Ramos (cell line): ENCODE data around the gene PMM1.
"Not testable (repeated sequence)": the region's sequence is repeated elsewhere in the genome, so short reads cannot be mapped to it uniquely, and the experiment has no call there.

Experiments used
- in situ Hi-C: fragments of 300-500 bp; cut with MboI; formaldehyde crosslinking; loops from one replicate; pipeline ENCODE4 v1.14.3; 2022; ENCODE audit warnings: low sequenced_read_pairs; ENCODE audit not compliant: unreplicated experiment

PMM1 gene

DNA sequence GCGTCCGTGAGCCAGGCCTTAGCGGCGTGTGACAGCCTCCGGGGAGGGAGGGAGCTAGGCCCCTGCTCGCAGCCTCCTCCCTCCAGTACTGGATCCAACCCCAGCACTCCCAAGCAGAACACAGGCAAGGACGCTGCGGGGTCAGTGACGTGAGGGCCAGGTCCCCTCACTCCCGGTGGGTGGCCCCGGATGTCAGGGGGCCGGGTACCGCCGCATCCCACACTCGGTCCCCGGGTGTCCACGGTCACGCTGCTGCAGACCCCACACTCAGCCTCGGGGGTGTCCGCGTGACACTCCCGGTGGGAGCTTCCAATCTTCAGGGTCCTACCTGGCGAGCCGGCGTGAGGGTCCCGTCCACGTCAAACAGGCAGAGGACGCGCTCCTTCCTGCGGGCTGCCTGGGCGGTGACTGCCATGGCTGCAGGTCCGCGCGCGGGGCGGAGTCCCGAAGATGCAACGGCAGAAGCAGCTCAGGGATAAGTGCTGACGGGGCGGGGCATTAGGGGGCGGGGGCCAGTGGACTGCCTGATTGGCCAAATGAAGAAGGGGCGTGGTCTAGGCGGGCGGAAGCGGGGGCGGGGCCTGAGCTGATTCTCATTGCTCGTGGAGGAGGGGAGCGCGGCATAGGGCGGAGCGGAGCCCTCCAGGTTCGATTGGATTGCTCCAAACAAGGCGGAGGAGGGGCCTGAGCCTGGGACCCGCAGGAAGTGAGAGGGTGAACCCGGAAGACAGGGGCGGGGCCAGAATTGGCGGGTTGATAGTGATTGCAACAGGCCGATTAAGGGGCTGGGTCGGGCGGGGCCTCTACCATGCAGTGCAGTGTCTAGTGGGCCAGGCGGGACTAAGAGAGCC is at the start of gene PMM1:
PMM1 (minus strand) TSS at position 450 of the 851 bp plus-strand sequence; CDS start at position 415, 35 bp downstream.
- in situ Hi-C loops = no loop called here

DNA sequence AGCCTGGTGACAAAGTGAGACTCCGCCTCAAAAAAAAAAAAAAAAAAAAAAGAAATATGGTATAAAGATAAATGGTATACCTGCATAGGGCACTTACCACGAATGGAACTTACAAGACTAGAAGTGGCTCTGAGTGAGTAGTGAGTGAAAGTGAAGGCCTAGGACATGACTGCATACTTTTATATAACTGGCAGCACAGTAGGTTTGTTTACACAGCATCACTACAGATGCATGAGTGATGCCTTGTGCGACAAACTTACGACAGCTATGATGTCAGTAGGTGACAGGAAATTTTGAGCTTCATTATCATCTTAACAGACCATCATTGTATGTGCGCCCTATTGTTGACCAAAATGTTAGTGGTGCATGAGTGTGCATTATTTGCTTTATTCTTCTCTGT is 49.1 kb upstream of the PMM1 start:
- in situ Hi-C loops = no loop called here

DNA sequence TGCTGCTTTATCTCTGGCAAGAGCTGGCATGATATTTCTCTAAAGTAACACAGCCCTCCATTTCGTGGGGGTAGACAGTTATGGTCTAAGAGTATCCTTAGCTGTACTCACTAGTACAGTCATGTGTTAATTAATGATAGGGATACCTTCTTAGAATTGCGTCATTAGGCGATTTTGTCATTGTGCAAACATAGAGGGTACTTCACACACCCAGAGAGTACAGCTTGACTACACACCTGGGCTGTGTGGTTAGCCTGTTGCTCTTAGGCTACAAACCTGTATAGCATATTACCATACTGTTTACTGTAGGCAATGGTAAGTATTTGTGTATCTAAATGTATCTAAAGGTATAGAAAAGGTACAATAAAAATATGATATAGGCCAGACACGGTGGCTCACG is 48.5 kb upstream of the PMM1 start:
- in situ Hi-C loops = no loop called here

DNA sequence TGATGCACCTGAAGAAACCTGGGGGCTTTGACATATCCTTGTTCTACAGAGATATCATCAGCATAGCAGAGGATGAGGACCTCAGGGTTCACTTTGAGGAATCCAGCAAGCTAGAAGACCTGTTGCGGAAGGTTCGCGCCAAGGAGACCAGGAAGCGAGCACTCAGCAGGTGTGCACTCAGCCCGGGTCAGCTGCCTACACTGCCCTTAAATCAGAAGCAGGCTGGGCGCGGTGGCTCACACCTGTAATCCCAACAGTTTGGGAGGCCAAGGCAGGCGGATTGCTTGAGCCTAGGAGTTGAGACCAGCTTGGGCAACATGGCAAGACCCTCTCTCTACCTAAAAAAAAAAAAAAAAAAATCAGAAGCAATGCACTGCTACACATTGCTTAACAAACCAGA is 48.0 kb upstream of the PMM1 start:
- in situ Hi-C loops = not testable (repeated sequence)

DNA sequence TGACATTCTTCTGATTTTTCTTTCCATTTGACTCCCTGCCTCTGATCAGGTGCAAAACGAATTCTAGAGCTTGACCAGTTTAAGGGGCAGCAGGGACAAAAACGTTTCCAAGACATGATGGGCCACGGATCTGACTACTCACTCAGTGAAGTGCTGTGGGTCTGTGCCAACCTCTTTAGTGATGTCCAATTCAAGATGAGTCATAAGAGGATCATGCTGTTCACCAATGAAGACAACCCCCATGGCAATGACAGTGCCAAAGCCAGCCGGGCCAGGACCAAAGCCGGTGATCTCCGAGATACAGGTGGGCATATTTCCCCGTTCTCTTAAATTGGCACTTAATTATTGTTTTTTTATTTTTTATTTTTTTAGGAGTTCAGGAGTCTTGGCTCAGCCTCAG is 46.8 kb upstream of the PMM1 start:
- in situ Hi-C loops = no loop called here

DNA sequence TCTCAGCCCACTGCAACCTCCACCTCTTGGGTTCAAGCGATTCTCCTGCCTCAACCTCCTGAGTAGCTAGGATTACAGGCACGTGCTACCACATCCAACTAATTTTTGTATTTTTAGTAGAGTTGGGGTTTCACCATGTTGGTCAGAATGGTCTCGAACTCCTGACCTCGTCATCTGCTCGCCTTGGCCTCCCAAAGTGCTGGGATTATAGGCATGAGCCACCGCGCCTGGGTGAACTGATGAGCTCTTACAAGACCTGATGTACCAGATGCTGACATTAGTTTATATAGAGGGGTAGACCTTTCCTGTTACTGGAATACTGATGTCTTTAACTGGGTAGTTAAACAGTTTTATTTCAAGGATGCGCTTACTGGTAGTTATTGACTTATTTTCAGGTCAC is 45.0 kb upstream of the PMM1 start:
- in situ Hi-C loops = not testable (repeated sequence)

DNA sequence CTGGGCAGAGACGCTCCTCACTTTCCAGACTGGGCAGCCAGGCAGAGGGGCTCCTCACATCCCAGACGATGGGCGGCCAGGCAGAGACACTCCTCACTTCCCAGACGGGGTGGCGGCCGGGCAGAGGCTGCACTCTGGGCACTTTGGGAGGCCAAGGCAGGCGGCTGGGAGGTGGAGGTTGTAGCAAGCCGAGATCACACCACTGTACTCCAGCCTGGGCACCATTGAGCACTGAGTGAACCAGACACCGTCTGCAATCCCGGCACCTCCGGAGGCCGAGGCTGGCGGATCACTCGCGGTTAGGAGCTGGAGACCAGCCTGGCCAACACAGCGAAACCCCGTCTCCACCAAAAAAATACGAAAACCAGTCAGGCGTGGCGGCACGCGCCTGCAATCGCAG is 42.0 kb upstream of the PMM1 start:
- in situ Hi-C loops = not testable (repeated sequence)

DNA sequence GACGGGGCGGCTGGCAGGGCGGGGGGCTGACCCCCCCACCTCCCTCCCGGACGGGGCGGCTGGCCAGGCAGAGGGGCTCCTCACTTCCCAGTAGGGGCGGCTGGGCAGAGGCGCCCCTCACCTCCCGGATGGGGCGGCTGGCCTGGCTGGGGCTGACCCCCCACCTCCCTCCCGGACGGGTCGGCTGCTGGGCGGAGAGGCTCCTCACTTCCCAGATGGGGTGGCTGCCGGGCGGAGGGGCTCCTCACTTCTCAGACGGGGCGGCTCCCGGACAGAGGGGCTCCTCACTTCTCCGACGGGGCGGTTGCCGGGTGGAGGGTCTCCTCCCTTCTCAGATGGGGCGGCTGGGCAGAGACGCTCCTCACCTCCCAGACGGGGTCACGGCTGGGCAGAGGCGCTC is 41.5 kb upstream of the PMM1 start:
- in situ Hi-C loops = not testable (repeated sequence)

DNA sequence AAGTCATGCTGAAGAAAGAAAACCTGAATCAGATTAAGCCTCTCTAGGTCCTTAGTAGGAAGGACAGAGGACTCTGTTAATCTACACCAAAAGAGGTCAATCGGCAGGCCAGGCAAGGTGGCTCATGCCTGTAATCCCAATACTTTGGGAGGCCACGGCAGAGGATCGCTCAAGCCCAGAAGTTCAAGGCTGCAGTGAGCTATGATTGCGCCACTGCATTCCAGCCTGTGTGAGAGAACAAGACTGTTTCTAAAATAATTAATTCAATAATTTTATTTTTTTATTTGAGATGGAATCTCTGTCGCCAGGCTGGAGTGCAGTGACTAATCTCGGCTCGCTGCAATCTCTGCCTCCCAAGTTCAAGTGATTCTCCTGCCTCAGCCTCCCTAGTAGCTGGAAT is 35.9 kb upstream of the PMM1 start:
- in situ Hi-C loops = no loop called here

DNA sequence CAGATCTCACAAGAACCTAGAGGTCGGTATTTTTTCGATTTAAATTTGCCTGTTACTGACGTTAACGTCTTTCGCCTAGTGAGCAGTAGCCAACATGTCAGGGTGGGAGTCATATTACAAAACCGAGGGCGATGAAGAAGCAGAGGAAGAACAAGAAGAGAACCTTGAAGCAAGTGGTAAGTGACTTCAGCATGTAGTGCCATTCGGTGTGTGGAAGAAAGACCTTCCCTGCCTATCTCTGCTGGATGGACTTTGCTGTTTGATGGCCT is 32.2 kb upstream of the PMM1 start:
- in situ Hi-C loops = no loop called here

DNA sequence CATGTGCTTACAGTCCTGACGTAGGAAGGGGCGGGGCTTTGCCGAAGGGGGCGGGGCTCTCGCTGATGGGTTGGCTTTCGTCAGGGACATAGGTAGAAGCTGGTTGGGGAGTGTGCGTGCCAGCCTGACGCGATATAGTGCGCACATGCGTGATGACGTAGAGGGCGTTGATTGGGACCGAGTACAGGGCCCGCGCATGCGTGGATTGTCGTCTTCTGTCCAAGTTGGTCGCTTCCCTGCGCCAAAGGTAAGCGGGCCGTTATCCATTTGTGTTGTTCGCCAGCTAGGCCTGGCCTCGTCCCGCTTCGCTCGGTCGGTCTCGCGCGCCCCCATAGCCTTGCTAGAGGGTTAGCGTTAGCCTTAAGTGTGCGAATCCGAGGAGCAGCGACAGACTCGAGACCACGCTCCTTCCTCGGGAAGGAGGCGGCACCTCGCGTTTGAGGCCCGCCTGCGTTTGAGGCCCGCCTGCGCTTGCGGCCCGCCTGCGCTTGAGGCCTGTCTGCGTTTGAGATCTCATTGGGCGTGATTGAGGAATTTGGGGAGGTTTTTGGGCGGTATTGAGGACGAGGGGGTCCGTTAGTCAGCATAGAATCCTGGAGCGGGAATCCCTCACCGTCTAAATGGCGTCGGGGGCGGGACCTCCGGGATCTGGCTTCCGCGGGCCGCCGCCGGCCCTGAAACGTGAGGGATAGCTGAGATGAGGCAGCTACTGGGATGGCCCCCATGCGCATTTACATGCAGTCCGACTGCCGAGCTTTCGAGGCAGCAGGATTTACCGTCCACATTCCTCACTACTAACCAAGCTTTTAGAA is 31.7 kb upstream of the PMM1 start, which contains the start of gene XRCC6:
XRCC6 (plus strand) TSS at position 197 of the 812 bp plus-strand sequence. CDS start 710 bp downstream, outside the sequence.
- in situ Hi-C loops = no loop called here

DNA sequence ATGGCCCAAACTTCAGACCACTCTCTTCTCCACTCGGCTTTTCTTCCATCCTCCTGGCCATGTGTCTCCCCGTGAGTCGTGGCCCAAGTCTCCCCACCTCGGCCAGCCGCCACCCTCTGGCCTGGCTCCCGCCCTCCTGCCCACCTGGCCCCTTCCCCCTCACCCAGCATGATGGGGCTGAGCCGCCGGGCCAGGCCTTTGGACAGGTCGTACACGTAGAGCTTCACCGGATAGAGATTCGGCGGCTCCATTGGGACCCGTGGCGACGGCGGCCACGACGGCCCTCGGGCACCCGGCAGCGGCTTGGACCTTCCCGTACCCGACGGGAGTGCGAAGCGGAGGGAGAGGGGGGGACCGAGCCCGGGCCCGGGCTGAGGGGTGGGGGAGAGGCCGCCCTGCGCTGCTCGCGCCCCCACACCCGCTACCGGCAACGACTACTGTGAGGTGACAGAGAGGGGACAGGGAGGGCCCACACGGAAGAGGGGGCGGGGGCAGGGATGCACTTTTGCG is 31.0 kb upstream of the PMM1 start, which contains the start of gene DESI1:
DESI1 (minus strand) TSS at position 455 of the 510 bp plus-strand sequence; CDS start at position 251, 204 bp downstream.
- in situ Hi-C loops = no loop called here

DNA sequence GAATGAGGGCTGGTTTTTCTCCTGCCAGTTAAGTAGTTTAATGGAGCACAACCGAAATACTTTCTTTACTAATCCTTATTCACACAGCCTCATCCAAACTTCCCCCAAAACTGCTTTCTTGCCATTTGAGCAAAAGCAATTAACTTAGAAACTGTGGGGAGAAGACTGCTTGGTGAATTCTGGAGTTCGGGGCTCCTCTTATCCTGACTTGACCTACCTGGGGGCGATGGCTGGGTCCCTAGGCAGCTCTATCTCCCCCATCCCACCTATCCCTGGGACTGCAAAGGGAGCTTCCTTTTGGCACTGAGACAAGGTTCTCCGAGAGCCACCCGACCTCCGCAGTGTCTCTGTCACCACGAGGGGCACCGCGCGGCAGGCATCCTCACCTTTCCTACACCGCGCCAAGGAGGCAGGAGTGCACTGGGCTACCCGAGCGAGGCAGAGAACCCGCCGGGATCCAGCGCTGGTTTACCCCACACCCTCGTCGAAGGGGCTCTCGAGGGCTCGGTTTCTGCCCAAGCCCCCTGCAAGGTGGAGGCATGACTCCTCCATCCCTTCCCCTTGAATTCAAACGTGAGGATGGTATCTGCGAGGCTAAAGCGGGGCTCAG is 30.4 kb upstream of the PMM1 start:
- in situ Hi-C loops = no loop called here

DNA sequence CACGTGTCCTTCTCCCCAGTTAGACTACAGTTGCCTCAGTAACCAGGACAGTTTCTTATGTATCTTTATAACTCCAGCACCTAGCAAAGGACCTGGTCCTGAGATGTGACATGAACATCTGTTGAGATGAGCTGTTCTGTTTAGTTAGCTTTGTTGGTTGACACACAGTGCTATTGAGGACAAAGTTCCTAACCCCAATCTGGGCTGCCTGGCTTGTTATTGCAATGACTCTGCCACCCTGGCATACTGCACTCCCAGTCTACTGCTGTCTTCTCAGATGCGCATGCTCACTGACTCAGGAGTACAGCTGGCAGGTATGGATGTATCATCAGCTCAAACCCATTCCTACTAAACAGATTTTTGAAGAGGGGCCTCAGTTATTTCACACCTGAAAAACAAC is 23.8 kb upstream of the PMM1 start:
- in situ Hi-C loops = no loop called here

DNA sequence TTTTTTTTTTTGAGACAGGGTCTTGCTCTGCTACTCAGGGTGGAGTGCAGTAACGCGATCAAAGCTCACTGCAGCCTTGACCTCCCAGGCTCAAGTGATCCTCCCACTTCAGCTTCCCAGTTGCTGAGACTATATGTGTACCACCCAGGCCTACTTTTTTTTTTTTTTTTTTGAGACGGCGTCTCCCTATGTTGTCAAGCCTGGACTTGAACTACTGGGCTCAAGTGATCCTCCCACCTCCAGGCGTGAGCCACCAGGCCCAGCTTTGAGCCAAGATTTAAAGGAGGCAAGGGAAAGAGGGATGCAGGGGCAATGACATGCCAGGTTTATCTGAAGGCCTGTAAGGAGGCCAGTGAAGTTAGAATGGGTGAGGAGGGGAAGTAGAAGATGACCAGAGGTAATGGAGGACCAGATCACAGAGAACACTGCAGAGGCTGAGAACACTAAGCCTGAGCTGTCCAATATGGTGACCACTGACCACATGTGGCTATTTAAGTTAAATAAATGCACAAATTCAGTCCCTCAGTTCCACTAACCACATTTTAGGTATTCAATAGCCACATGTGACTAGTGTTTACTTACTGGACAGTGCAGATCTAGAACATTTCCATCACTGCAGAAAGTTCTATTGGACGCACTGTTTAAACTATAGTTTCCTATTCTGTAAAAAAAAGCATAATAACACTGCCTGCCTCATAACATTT is 23.1 kb upstream of the PMM1 start:
- in situ Hi-C loops = no loop called here

DNA sequence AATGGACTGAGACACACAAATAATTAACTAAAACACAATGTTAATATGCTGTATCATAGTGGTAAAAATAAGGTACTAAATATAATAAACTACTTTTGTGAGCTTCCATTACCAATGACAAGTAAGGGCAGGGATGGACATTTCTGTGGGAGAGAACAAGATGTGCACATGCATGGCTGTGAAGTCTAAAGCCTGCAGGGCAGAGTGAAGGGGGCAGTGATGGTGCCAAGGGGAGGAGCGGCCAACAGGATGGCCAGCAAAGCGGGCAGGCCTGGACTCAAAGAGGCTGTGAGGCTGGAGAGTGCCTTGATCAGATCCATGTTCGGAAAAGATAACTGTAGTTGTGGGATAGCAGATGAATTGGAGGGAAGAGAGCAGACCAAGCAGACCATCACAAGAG is 18.7 kb upstream of the PMM1 start:
- in situ Hi-C loops = no loop called here

DNA sequence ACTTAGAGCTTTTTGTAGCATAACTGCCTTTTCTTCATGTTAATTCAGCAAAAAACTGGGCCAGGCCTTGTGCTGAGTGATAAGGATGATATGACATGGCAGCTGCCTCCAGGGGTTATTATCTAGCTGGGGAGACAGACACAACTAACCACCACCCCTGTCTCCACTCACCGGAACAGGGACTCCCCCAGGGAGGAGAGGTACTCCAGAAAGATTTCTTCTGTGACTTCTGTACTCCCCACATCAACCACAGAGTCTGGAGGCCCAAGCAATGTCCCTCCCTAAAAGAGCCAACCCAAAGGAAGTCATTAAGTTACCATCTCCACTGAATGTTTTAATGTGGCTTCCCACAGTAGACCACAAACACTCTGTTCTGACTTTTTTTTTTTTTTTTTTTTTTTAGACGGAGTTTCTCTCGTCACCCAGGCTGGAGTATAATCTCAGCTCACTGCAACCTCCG is 14.3 kb upstream of the PMM1 start:
- in situ Hi-C loops = no loop called here

DNA sequence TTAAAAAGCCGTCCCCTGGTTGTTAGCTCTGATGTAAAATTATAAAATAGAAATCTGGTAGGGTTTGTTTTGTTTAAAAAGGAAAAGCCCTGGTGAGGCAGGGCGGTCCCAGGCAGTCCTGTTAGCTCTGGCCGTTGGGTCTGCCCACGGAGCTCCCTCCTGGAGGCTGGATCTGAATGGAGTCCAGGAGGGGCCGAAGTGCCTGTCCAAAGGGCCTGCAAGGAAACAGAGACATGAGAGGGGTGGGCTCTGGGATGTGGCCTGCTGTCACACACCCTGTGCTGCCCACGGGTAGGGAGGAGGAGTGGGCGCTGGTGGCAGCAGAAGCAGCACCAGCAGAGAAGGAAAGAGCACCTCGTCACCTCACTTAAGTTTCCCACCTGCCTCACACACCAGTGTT is 11.3 kb upstream of the PMM1 start:
- in situ Hi-C loops = no loop called here

DNA sequence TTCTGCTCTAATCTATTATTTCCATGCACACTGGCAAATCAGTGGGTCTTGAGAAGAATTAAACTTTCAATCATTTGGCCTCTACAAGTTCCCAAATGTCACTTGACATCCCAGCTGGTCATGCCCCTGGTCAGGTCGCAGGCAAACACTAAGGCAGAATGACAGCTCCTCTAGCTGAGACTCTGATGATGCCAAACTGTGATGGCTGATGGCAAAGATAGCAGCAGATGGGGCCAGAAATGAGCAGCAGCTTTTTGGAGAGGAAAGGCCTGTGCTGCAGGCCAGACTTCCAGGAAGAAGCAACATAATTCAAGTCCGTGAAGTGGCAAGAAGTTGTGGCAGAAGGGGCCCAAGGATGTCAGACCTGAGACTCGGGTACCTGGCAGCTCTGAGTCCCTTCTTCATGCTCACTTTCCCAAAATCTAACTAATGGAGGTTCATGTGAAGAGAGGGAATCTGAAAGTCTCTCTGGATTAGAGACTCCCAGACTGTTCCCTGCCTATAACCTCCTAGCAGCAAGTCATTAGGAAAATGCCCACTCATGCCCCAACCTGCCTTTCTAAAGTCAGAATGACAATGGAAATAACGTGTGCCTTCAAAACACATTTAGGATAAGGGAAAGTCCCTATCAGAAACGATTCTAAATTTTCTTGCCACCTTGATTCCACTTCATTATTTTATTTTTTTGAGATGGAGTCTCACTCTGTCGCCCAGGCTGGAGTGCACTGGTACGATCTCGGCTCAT is 9.4 kb upstream of the PMM1 start:
- in situ Hi-C loops = no loop called here
